Right atrium auricular region (tissue), 2 donors: Measurements from ENCODE around the gene RNF114. TPM values are rescaled to one million over a fixed set of nuclear protein-coding genes. Genes with fewer than 3 reads are reported as not detected.

Experiments
- DNase-seq: peaks from one replicate; pipeline ENCODE4 v3.0.0-alpha.2; 2019; ENCODE audit warnings: low spot score
- H3K27ac ChIP-seq, 2 donors: fragments of 200-600 bp; sonication (generic); 1 replicate in 1 of 2; 2 replicates in 1 of 2; pipeline ENCODE4 v1.5.1; 2016 to 2019
- H3K27me3 ChIP-seq, 2 donors: fragments of 200-600 bp; sonication (generic); one replicate each; pipeline versions ENCODE4 v1.5.1 to v1.6.0; 2017 to 2019
- H3K36me3 ChIP-seq: fragments of 200-600 bp; sonication (generic); one replicate; pipeline ENCODE4 v1.5.1; 2016
- H3K4me1 ChIP-seq, 2 donors: fragments of 200-600 bp; sonication (generic); one replicate each; pipeline versions ENCODE4 v1.5.1 to v1.6.0; 2017 to 2019
- H3K4me3 ChIP-seq, 2 donors: fragments of 200-600 bp; sonication (generic); 1 replicate in 1 of 2; 2 replicates in 1 of 2; pipeline ENCODE4 v1.5.1; 2017 to 2019; ENCODE audit warnings: mild to moderate bottlenecking in 1 of 2, moderate library complexity in 1 of 2
- H3K9me3 ChIP-seq, 2 donors: fragments of 200-600 bp; sonication (generic); one replicate each; pipeline ENCODE4 v1.5.1; 2019
- total RNA-seq, 2 donors: library from RNA; depleted of rRNA; stranded (reverse); fragments of >200 nt; gene quantifications; one replicate each; pipeline ENCODE4 v1.1.0, GENCODE V29; 2016
- TF ChIP-seq, protein P1 (sequence below), 2 donors: fragments of 200-600 bp; sonication (generic); IDR thresholded peaks; one replicate each; pipeline ENCODE4 v1.5.1; 2019; ENCODE audit warnings: antibody characterized with exemption in 2 of 2

Gene RNF114
- total RNA-seq, 2 donors from 2014 or later = 40.2 to 117 TPM

DNA sequence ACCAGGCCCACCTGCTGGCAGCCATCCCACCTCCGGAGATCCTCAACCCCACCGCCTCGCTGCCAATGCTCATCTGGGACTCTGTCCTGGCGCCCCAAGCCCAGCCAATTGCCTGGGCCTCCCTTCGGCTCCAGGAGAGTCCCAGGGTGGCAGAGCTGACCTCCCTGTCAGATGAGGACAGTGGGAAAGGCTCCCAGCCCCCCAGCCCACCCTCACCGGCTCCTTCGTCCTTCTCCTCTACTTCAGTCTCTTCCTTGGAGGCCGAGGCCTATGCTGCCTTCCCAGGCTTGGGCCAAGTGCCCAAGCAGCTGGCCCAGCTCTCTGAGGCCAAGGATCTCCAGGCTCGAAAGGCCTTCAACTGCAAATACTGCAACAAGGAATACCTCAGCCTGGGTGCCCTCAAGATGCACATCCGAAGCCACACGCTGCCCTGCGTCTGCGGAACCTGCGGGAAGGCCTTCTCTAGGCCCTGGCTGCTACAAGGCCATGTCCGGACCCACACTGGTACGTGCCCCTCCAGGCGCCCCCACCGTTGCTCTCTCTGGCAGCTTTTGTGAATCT is 47.7 kb downstream of the RNF114 start:
- Histone ChIP-seq H3K27ac (peak overlapping the region; percentile 82 to 83), H3K4me3 (peak overlapping the region; percentile 48 to 62), H3K4me1 (peaks cover 0 to 83% of the 10 kb centered on the region in 2 donors)

DNA sequence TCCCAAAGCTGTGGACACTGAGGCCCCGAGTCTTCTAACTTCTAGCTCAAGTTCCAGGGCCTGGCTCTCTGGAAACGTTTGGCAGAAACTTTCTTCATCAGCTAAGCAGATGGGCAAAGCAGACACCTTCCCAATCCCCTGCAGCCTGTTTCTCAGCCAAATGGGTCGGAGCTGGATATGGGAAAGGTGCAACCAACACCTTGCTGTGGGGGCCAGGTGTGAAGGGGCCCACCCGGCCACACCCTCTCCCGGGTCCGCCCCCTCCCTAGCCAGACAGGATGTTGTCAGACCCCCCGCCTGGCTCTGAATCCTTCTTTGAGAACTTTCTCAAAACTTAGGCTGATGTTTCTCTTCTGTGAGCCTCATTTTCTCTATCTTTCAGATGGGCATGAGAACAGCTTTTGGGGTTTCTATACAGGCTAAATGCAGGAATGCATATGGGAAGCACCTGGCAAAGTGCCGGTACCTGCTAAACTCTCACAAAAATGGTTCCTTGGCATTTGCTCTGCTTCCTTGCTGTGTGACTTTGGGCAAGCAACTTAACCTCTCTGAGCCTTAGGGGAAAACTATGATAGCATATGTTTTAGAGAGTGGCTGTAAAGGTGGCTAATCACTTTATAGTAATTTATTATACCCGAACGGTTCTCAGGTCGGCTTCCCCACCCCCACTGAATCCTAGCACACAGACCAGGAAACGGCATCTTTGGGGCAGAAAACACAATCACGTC is 48.4 kb downstream of the RNF114 start:
- no peaks in the 10 kb centered on the region for H3K27me3 ChIP-seq
- H3K36me3 ChIP-seq = no peaks in the 10 kb centered on the region
- peak overlapping the region; percentile 48 to 62 for H3K4me3 ChIP-seq
- H3K27ac ChIP-seq = peak overlapping the region in 1 of 2 donors; percentile 83
- DNase-seq = no peak
- H3K9me3 ChIP-seq = no peaks in the 10 kb centered on the region
- TF ChIP-seq, protein P1, sequence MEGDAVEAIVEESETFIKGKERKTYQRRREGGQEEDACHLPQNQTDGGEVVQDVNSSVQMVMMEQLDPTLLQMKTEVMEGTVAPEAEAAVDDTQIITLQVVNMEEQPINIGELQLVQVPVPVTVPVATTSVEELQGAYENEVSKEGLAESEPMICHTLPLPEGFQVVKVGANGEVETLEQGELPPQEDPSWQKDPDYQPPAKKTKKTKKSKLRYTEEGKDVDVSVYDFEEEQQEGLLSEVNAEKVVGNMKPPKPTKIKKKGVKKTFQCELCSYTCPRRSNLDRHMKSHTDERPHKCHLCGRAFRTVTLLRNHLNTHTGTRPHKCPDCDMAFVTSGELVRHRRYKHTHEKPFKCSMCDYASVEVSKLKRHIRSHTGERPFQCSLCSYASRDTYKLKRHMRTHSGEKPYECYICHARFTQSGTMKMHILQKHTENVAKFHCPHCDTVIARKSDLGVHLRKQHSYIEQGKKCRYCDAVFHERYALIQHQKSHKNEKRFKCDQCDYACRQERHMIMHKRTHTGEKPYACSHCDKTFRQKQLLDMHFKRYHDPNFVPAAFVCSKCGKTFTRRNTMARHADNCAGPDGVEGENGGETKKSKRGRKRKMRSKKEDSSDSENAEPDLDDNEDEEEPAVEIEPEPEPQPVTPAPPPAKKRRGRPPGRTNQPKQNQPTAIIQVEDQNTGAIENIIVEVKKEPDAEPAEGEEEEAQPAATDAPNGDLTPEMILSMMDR (IDR thresholded peaks at IDR 0.05) = no peak
- H3K4me1 ChIP-seq = peaks cover 0 to 84% of the 10 kb centered on the region in 2 donors

More for the DNA sequence above, 47.7 kb downstream of the RNF114 start:
- Histone ChIP-seq H3K9me3 (no peaks in the 10 kb centered on the region), H3K27me3 (no peaks in the 10 kb centered on the region), H3K36me3 (no peaks in the 10 kb centered on the region)
- no peak for DNase-seq
- TF ChIP-seq, protein P1 (IDR thresholded peaks at IDR 0.05) = no peak

DNA sequence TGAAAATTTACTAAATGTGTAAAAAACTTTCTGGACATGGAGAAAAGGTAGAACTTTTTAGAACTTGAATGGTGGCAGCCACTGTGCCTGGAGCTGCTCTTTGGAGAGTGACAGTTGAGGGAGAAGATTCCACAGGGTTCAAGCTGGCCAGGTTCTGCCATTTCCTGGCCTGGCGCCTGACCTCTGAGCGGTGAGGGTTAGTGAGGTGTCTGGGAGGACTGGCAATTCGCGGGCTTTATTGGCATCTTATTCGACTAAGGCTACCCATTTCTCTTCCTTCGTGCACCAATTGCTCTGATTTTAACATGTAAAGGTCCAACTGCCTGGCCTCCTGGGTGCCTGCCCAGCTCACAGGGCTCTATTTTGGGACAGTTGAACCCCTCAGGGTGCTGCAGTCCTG is 49.0 kb downstream of the RNF114 start:
- Histone ChIP-seq H3K36me3 (no peaks in the 10 kb centered on the region), H3K27ac (peak overlapping the region in 1 of 2 donors; percentile 83), H3K9me3 (no peaks in the 10 kb centered on the region), H3K4me3 (peak overlapping the region in 1 of 2 donors; percentile 62), H3K4me1 (peaks cover 0 to 90% of the 10 kb centered on the region in 2 donors), H3K27me3 (no peaks in the 10 kb centered on the region)
- no peak for DNase-seq
- TF ChIP-seq, protein P1 (IDR thresholded peaks at IDR 0.05) = no peak

- Histone ChIP-seq H3K27ac (no peak overlapping the region), H3K4me1 (peaks cover 0 to 94% of the 10 kb centered on the region in 2 donors)
Measured at GRCh38 chr20:49985617-49986016, 49.4 kb downstream of the RNF114 start.

GRCh38 chr20:49986049-49986448 is 49.9 kb downstream of the RNF114 start:
- Histone ChIP-seq H3K4me3 (peak overlapping the region in 1 of 2 donors; percentile 62), H3K27ac (no peak overlapping the region), H3K4me1 (peaks cover 0 to 92% of the 10 kb centered on the region in 2 donors)

More at GRCh38 chr20:49985617-49986016, 49.4 kb downstream of the RNF114 start:
- TF ChIP-seq, protein P1 (IDR thresholded peaks at IDR 0.05) = no peak
- no peaks in the 10 kb centered on the region for H3K9me3 ChIP-seq
- DNase-seq = no peak
- H3K4me3 ChIP-seq = peak overlapping the region in 1 of 2 donors; percentile 62
- no peaks in the 10 kb centered on the region for H3K36me3 ChIP-seq
- H3K27me3 ChIP-seq = no peaks in the 10 kb centered on the region

More at GRCh38 chr20:49986049-49986448, 49.9 kb downstream of the RNF114 start:
- Histone ChIP-seq H3K36me3 (no peaks in the 10 kb centered on the region), H3K9me3 (no peaks in the 10 kb centered on the region), H3K27me3 (no peaks in the 10 kb centered on the region)
- TF ChIP-seq, protein P1 (IDR thresholded peaks at IDR 0.05) = no peak
- DNase-seq = no peak
